Lower leg skin (tissue), 4 donors: ENCODE measurements around the gene SSTR4. TPM values are rescaled to one million over a fixed set of nuclear protein-coding genes. Genes with fewer than 3 reads are reported as not detected.

ENCODE experiments used
- DNase-seq, 2 donors: peaks; one replicate each; pipeline ENCODE4 v3.0.0-alpha.2; 2019; ENCODE audit warnings: low spot score in 2 of 2
- H3K4me3 ChIP-seq: fragments of 200-600 bp; sonication (generic); 2 replicates; pipeline ENCODE4 v1.5.1; 2017; ENCODE audit warnings: mild to moderate bottlenecking, low read depth; ENCODE audit not compliant: poor library complexity, severe bottlenecking
- POLR2A ChIP-seq, 2 donors: fragments of 450-650 bp; IDR thresholded peaks; one replicate each; pipeline ENCODE4 v1.6.1; 2016 to 2017; ENCODE audit warnings: antibody characterized with exemption in 2 of 2, mild to moderate bottlenecking in 1 of 2, moderate library complexity in 1 of 2
- WGBS, 2 donors: methylation state at CpG; one replicate each; pipeline ENCODE4 v1.1.5; 2018; 5-methylcytosine and 5-hydroxymethylcytosine counted together
- intact Hi-C: fragments of 100-400 bp; cut with DNase I; formaldehyde crosslinking; loops from one replicate; pipeline ENCODE4 v1.15.0; 2023; ENCODE audit warnings: low total_unique reads
- total RNA-seq, 4 donors: library from RNA; depleted of rRNA; stranded (reverse); fragments of >200 nt; gene quantifications; one replicate each; pipeline ENCODE4 v1.1.0, GENCODE V29; 2016
- TF ChIP-seq, protein P1 (sequence below), 3 donors: fragments of 450-650 bp; IDR thresholded peaks; one replicate each; pipeline ENCODE4 v1.5.1; 2016; ENCODE audit warnings: antibody characterized with exemption in 3 of 3, mild to moderate bottlenecking in 3 of 3, moderate library complexity in 2 of 3

The SSTR4 gene
- total RNA-seq, 4 donors from 2014 or later, result not detected

DNA sequence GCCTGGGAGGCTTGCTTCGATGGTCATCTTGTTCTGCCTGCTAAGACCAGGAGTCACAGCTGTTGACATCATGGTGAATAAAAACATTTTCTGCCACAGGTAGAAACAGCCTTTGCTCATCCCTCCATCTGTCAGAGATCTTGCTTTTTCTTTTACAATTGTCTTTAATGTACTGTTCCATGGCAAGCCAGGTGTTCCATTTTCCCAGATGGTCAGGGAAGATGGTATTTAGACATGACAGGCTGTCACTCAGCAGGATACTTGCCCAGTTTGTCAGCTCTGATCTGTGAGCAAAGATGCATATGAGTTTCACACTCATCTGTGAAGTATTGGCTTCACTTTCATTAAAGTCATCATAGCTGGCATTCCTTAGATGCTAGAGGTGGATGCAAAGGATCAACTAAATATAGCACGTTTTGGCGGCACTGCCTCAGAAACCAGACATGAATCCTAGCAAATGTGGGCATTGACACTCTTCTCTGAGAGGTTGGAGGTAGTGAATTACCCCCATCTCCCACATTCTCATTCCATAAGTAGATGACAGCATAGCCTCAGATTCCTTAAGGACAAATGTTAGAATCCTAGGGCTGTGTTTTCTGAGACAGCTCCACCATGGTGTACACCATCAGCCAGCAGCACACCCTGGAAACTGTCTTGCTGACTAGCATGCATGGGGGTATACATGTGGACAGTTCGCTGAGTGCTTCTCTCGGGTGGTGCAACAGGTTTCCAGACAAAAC, 4.2 kb downstream of the SSTR4 start:
- no peak for DNase-seq
- no peak overlapping the region for H3K4me3 ChIP-seq
- 75 to 78% methylated on average over 5 of the region's 5 CpGs for WGBS, 2 donors
- TF ChIP-seq POLR2A (IDR thresholded peaks at IDR 0.05), result no peak
- TF ChIP-seq, protein P1, sequence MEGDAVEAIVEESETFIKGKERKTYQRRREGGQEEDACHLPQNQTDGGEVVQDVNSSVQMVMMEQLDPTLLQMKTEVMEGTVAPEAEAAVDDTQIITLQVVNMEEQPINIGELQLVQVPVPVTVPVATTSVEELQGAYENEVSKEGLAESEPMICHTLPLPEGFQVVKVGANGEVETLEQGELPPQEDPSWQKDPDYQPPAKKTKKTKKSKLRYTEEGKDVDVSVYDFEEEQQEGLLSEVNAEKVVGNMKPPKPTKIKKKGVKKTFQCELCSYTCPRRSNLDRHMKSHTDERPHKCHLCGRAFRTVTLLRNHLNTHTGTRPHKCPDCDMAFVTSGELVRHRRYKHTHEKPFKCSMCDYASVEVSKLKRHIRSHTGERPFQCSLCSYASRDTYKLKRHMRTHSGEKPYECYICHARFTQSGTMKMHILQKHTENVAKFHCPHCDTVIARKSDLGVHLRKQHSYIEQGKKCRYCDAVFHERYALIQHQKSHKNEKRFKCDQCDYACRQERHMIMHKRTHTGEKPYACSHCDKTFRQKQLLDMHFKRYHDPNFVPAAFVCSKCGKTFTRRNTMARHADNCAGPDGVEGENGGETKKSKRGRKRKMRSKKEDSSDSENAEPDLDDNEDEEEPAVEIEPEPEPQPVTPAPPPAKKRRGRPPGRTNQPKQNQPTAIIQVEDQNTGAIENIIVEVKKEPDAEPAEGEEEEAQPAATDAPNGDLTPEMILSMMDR (IDR thresholded peaks at IDR 0.05), result no peak
- intact Hi-C loops, result no loop called here

DNA sequence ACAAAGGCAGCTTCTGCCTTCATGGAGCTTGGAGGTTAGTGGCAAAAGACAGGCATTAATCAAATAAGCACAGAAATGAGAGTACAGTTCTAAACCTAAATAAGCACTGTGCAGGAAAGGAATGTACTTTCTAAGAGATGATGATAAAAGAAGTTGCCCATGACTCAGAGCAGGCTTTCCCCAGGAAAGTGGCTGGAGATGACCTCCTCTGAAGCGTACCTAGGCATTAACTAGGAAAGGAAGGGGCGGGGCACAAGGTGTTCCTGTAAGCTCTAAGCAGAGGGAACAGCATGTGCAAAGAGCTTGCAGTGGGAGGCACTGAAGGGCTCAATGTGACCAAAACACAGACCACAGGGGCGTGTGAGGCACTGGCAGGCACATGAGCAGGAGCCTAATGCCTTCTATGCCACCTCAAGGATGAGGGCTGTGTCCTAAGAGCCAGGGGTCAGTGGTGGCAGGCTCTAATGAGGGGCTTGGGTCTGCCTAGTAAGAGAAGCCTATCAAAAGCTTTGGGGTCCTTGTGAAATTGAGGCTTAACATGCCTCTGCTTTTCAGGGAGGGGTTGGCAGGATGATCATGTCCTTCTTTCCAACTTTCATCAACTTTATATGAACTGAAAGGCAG, 4.9 kb downstream of the SSTR4 start:
- H3K4me3 ChIP-seq, result no peak overlapping the region
- TF ChIP-seq, protein P1 (IDR thresholded peaks at IDR 0.05), result no peak
- no peak for TF ChIP-seq POLR2A (IDR thresholded peaks at IDR 0.05)
- WGBS, 2 donors, result 66 to 74% methylated on average over 3 of the region's 3 CpGs
- DNase-seq, result peak in 1 of 2 donors; percentile 63
- intact Hi-C loops, result loop anchor here (10.0 kb wide), 1 partner anchor 345 kb away; no protein-coding TSS in a partner anchor

DNA sequence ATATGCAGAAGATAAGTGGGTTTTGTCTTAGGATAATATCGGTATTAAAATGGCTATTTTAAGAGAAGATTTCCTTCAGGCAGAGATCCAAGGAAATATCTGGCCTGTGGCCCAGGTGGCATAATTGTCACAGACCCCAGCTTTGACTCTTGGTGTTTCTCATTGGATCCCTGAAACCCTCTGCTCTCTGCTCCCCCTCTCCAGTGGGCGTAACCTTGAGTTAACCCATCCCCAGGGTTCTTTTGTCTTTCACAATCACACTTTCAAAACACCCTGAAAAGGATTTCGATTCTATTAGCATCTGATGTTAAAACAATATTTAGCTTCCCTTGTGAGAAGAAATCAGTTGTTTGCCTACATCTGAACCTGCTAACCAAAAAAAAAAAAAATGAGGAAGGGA, 7.2 kb downstream of the SSTR4 start:
- no peak overlapping the region for H3K4me3 ChIP-seq
- intact Hi-C loops, result loop anchor here (10.0 kb wide), 1 partner anchor 347 kb away; no protein-coding TSS in a partner anchor
- TF ChIP-seq POLR2A (IDR thresholded peaks at IDR 0.05), result no peak
- TF ChIP-seq, protein P1 (IDR thresholded peaks at IDR 0.05), result no peak
- no peak for DNase-seq
- WGBS, 2 donors, result 57 to 60% methylated on average over 3 of the region's 3 CpGs

DNA sequence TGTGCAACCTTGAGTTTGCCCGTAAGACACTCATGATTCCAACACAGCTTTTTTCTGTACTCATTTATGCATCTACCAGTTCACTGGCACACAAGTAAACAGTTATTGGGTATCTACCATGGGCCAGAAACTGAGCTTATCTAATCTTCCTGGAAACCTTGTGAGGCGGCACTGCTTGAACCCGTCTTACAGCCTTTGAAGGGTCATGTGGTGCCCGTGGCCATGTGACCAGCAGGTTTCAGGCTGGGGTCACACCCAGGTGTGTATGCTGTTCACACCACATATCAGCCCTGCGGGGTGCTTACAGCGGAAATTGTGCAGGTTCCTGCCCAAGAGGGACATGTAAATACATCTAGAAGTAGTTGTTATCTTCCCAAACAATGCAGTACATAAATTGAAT, 8.3 kb downstream of the SSTR4 start:
- H3K4me3 ChIP-seq, result no peak overlapping the region
- WGBS, 2 donors, result 71 to 75% methylated on average over 6 of the region's 6 CpGs
- intact Hi-C loops, result loop anchor here (10.0 kb wide), 1 partner anchor 349 kb away; no protein-coding TSS in a partner anchor
- no peak for DNase-seq
- TF ChIP-seq POLR2A (IDR thresholded peaks at IDR 0.05), result no peak
- TF ChIP-seq, protein P1 (IDR thresholded peaks at IDR 0.05), result no peak

DNA sequence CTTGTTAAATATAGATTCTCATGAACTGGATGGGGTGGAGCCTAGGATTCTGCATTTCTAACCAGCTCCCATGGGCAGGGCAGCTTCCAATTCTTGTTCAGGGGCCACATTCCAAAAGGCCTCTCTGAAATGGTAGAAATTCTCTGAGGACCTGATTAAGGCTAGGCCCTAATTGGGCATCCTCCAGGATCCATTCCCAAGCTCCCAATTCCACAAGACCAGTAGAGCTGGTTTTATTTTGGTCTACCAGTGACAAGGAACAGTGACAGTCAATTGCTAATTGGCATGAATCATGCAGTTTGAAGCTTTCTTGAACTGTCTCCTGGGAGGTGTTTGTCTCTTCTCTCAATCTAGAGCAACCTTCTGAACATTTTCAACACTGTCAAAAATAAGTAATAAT, 11.3 kb downstream of the SSTR4 start:
- no peak overlapping the region for H3K4me3 ChIP-seq

More for the DNA sequence above, 11.3 kb downstream of the SSTR4 start:
- intact Hi-C loops, result loop anchor here (5.0 to 10.0 kb wide), 2 partner anchors 306 to 352 kb away; partner anchors contain the start of gene NXT1
- DNase-seq, result no peak
- TF ChIP-seq POLR2A (IDR thresholded peaks at IDR 0.05), result no peak
- TF ChIP-seq, protein P1 (IDR thresholded peaks at IDR 0.05), result no peak
